ENCODE data around the gene SGMS1. TPM values are rescaled to one million over a fixed set of nuclear protein-coding genes. Genes with fewer than 3 reads are reported as not detected.

The SGMS1 gene
- total RNA-seq, 2 donors from 2014 or later: 19.4 to 19.5 TPM

DNA sequence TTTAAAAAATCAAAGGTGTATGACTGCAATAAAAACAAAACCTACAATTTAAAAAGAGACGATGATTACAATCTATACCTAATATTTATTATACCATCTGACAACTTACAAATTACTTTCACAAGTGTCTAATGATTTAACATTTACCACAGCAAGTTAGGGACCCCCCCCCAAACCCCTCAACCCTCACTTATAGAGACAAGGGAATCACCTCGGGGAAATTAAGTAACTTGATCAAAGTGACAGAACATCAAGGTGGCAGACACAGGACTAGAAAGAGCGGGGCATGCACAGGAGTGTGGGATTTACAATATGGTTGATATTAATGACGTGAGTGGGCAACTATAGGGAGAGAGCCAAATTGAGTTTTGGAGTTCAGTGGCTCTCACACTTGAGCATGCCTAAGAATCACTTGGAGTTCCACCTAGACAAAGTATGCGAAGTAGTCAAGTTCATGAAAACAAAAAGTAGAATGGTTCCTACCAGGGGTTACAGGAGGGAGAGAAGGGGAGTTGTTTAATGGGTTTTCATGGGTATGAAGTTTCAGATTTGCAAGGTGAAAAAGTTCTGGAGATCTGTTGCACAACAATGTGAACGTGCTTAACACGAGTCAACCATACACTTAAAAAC, 43.4 kb downstream of the SGMS1 start:
- no peaks in the 10 kb centered on the region for H3K27me3 ChIP-seq
- H3K36me3 ChIP-seq: no peaks in the 10 kb centered on the region
- DNase-seq: no peak
- peaks cover 11% of the 10 kb centered on the region for H3K4me1 ChIP-seq
- no peak overlapping the region for H3K9ac ChIP-seq (ENCODE audit: low read depth in 2 of 2, low read length in 2 of 2)
- peak overlapping the region; percentile 42 for H3K27ac ChIP-seq
- intact Hi-C loops (cut with DNase I): no loop called here
- H3K9me3 ChIP-seq: no peaks in the 10 kb centered on the region
- H3K4me3 ChIP-seq: no peak overlapping the region
- TF ChIP-seq, protein P1, sequence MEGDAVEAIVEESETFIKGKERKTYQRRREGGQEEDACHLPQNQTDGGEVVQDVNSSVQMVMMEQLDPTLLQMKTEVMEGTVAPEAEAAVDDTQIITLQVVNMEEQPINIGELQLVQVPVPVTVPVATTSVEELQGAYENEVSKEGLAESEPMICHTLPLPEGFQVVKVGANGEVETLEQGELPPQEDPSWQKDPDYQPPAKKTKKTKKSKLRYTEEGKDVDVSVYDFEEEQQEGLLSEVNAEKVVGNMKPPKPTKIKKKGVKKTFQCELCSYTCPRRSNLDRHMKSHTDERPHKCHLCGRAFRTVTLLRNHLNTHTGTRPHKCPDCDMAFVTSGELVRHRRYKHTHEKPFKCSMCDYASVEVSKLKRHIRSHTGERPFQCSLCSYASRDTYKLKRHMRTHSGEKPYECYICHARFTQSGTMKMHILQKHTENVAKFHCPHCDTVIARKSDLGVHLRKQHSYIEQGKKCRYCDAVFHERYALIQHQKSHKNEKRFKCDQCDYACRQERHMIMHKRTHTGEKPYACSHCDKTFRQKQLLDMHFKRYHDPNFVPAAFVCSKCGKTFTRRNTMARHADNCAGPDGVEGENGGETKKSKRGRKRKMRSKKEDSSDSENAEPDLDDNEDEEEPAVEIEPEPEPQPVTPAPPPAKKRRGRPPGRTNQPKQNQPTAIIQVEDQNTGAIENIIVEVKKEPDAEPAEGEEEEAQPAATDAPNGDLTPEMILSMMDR (IDR thresholded peaks at IDR 0.05): no peak

DNA sequence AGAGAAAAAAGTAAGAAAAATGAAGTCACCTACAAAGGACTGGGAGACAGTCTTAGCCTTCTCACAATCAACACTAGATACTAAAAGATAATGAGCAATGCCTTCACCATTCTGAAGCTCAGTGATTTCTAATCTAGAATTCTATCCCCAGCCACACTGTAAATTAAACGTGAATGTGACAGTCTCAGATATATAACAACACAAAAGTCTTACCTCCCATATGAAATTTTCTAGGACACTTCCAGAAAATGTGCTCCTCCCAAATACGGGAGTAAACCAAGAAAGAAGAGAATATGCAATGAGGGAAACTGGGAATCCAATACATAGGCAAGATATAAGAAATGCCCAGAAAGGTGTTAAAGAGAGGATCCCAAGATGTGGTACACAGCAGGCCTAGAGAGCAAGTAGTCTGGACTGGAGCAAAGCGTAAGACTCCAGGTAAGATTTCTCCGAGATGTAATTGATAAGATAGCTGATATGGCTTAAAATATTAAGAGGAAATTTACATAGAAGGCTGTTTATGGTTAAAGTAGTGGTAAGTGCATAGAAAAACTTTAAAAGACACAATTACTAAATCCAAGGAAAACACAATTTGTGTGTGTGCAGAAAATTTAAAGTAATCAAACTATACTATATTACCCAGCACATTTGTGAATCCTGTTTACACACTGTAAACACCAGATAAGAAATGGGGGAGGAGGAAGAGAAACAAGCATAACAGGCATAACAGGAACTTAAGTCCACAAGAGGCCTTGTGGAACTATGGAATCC, 44.1 kb downstream of the SGMS1 start:
- peaks cover 11% of the 10 kb centered on the region for H3K4me1 ChIP-seq
- H3K27ac ChIP-seq: peak overlapping the region; percentile 39
- no peak overlapping the region for H3K4me3 ChIP-seq
- H3K36me3 ChIP-seq: no peaks in the 10 kb centered on the region
- intact Hi-C loops (cut with DNase I): no loop called here
- H3K9me3 ChIP-seq: no peaks in the 10 kb centered on the region
- TF ChIP-seq, protein P1 (IDR thresholded peaks at IDR 0.05): no peak
- DNase-seq: peak; percentile 39
- H3K9ac ChIP-seq (ENCODE audit: low read depth in 2 of 2, low read length in 2 of 2): no peak overlapping the region
- H3K27me3 ChIP-seq: no peaks in the 10 kb centered on the region

DNA sequence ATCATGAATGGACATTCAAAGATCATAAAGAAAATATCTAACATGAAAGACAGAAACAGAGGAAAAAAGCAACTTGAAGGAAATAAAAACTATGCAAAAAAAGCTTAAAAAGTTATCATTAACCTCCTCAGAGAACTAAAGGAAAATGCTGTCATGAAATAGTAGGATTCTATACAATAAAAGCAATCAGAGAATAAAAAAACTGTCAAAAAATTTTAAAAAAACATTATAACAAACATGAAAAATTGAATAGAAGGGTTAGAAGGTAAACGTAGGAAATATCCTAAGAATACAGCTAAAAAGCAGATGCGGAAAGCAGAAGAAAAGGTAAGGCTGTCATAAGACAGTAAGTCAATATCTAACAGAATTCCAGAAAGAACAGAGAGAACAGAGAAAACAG, 44.8 kb downstream of the SGMS1 start:
- H3K9ac ChIP-seq (ENCODE audit: low read depth in 2 of 2, low read length in 2 of 2): no peak overlapping the region
- no peak for DNase-seq
- no peaks in the 10 kb centered on the region for H3K9me3 ChIP-seq
- no peaks in the 10 kb centered on the region for H3K27me3 ChIP-seq
- intact Hi-C loops (cut with DNase I): no loop called here
- TF ChIP-seq, protein P1 (IDR thresholded peaks at IDR 0.05): no peak
- H3K27ac ChIP-seq: no peak overlapping the region
- H3K4me1 ChIP-seq: peaks cover 11% of the 10 kb centered on the region
- no peaks in the 10 kb centered on the region for H3K36me3 ChIP-seq
- H3K4me3 ChIP-seq: no peak overlapping the region

DNA sequence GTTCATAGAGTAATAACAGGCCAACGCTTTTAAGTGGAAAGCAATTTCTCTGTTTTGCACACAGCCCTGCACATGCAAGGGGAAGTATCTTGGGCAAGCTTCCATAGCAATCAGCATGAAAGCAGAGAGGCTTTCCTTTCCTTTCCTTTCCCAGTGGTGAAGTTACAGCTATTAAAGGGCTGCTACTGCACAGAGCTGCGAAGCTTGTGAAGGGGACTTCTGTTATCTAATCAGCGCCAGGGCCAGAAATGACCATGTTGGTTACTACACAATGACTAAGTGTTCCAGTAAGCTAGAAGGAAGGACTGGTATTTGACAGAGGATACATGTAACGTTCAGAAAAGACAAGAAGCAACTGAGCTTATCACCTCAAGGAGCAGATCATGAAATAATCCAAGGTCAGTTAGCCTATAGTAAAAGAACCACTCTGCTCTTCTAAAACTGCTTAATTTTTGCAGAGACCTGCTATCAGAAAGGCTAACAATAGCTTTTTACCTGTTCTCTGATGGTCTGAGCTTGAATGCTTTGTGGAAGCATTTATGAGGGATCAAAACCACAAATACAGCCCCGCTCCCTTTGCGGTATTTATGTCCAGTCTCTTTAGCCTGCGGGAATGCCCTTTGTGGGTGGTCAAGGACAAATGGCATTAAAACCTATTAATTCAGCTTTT, 45.9 kb downstream of the SGMS1 start:
- intact Hi-C loops (cut with DNase I): no loop called here
- peak; percentile 49 for DNase-seq
- H3K4me3 ChIP-seq: no peak overlapping the region
- no peaks in the 10 kb centered on the region for H3K27me3 ChIP-seq
- no peaks in the 10 kb centered on the region for H3K36me3 ChIP-seq
- TF ChIP-seq, protein P1 (IDR thresholded peaks at IDR 0.05): no peak
- peak overlapping the region in 1 of 2 donors; percentile 38 for H3K9ac ChIP-seq (ENCODE audit: low read depth in 2 of 2, low read length in 2 of 2)
- peak overlapping the region; percentile 26 for H3K27ac ChIP-seq
- no peaks in the 10 kb centered on the region for H3K9me3 ChIP-seq
- peaks cover 11% of the 10 kb centered on the region for H3K4me1 ChIP-seq

DNA sequence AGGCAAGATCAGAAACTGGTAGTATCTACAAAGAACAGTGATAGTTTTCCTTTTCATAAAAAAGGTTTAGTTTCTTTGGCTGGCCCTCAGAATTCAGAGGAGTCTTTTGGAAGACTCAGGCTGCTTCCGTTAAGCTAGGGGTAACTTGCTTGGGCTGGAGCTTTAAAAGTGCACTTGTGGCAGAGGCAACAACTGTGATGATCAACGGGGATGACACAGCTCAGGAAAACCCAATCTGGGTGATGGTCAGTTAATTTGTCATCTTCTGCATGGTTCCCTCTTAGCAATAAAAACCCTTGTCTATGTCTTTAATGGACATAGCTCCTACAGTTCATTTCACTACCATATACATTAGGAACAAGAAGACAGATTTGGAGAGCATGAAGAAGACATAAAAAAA, 46.7 kb downstream of the SGMS1 start:
- Histone ChIP-seq H3K4me1 (peaks cover 11% of the 10 kb centered on the region), H3K27me3 (no peaks in the 10 kb centered on the region), H3K27ac (peak overlapping the region; percentile 26), H3K36me3 (no peaks in the 10 kb centered on the region), H3K9me3 (no peaks in the 10 kb centered on the region), H3K9ac (ENCODE audit: low read depth in 2 of 2, low read length in 2 of 2) (no peak overlapping the region), H3K4me3 (no peak overlapping the region)
- DNase-seq: no peak
- TF ChIP-seq, protein P1 (IDR thresholded peaks at IDR 0.05): no peak
- intact Hi-C loops (cut with DNase I): no loop called here
